SU-DHL-6 (cell line): ENCODE results near the gene ATL3.

Experiments
- H2AFZ ChIP-seq: fragments of 200-600 bp; sonication (generic); 2 replicates; pipeline ENCODE4 v1.6.1; 2014; ENCODE audit warnings: low read depth, mild to moderate bottlenecking, moderate library complexity, mixed read lengths, antibody characterized with exemption, low read length; ENCODE audit not compliant: severe bottlenecking
- H3F3A ChIP-seq: fragments of 200-600 bp; shearing (Covaris generic); 2 replicates; pipeline ENCODE4 v1.6.0; 2016; ENCODE audit warnings: antibody characterized with exemption, mild to moderate bottlenecking; ENCODE audit not compliant: insufficient read depth
- H3K27ac ChIP-seq: fragments of 200-600 bp; sonication (generic); 2 replicates; pipeline ENCODE4 v1.5.1; 2016; ENCODE audit warnings: low read depth, mild to moderate bottlenecking, low read length, moderate library complexity, mixed read lengths
- H3K27me3 ChIP-seq: fragments of 200-600 bp; sonication (generic), shearing (Covaris generic); 2 replicates; pipeline ENCODE4 v1.6.0; 2014; ENCODE audit warnings: mild to moderate bottlenecking, low read length
- H3K36me3 ChIP-seq: fragments of 200-600 bp; sonication (generic); 2 replicates; pipeline ENCODE4 v1.6.1; 2014; ENCODE audit warnings: mild to moderate bottlenecking, low read length, mixed read lengths
- H3K4me2 ChIP-seq: fragments of 300-600, 200-600 bp; shearing (Covaris generic), sonication (generic); 2 replicates; pipeline ENCODE4 v1.6.0; 2014; ENCODE audit warnings: low read length, low read depth, mild to moderate bottlenecking; ENCODE audit not compliant: poor library complexity, severe bottlenecking
- H3K4me3 ChIP-seq: fragments of 200-600 bp; sonication (generic); 2 replicates; pipeline ENCODE4 v1.5.1; 2014; ENCODE audit warnings: antibody characterized with exemption, low read length, mild to moderate bottlenecking, mixed read lengths; ENCODE audit not compliant: insufficient read depth, poor library complexity, severe bottlenecking
- H3K79me2 ChIP-seq: fragments of 200-600 bp; sonication (generic); 2 replicates; pipeline ENCODE4 v1.6.1; 2014; ENCODE audit warnings: mild to moderate bottlenecking, low read length, moderate library complexity; ENCODE audit not compliant: insufficient read depth
- H3K9ac ChIP-seq: fragments of 200-600 bp; sonication (generic); 2 replicates; pipeline ENCODE4 v1.7.0; 2014; ENCODE audit warnings: mild to moderate bottlenecking, low read length
- H3K9me2 ChIP-seq: fragments of 200-600 bp; sonication (generic); replicated peaks from 2 replicates; pipeline ENCODE4 v1.6.1; 2014; ENCODE audit warnings: low read length; ENCODE audit not compliant: insufficient read depth
- H3K9me3 ChIP-seq: fragments of 200-600 bp; sonication (generic); 2 replicates; pipeline ENCODE4 v1.6.1; 2014; ENCODE audit warnings: low read length, mixed read lengths; ENCODE audit not compliant: insufficient read depth
- H4K20me1 ChIP-seq: fragments of 200-600 bp; sonication (generic); 2 replicates; pipeline ENCODE4 v1.6.1; 2014; ENCODE audit warnings: low read depth, mild to moderate bottlenecking, antibody characterized with exemption, low read length, moderate library complexity, mixed read lengths
- CTCF ChIP-seq: fragments of 200-600 bp; sonication (generic); IDR thresholded peaks from one replicate; pipeline ENCODE4 v1.5.1; 2017; ENCODE audit warnings: antibody characterized with exemption, mild to moderate bottlenecking, low read length, moderate library complexity; ENCODE audit not compliant: insufficient read depth, poor library complexity, severe bottlenecking
- EZH2phosphoT487 ChIP-seq: fragments of 200-600 bp; sonication (generic), shearing (Covaris generic); conservative IDR thresholded peaks from 2 replicates; pipeline ENCODE4 v1.6.1; 2018; ENCODE audit warnings: mild to moderate bottlenecking, antibody characterized with exemption, low read length, moderate library complexity, mixed read lengths

Gene ATL3

GRCh38 chr11:63682066-63683021 lies 11.2 kb upstream of the ATL3 start:
- peak overlapping the region; percentile 92 for H2AFZ ChIP-seq
- H3K27me3 ChIP-seq: no peaks in the 10 kb centered on the region
- peak overlapping the region; percentile 80 for H3K27ac ChIP-seq

GRCh38 chr11:63681321-63682065 lies 10.3 kb upstream of the ATL3 start, which contains the start of gene RTN3:
Gene RTN3 (plus strand): TSS chr11:63681500. CDS start chr11:63681637, 137 bp downstream.
- Histone ChIP-seq H3K9me3 (no peaks in the 10 kb centered on the region), H3K79me2 (peaks cover 49% of the 10 kb centered on the region), H3K4me3 (peak within 1 kb of the TSS; percentile 80), H3K27ac (peak within 1 kb of the TSS; percentile 80), H3K27me3 (no peaks in the 10 kb centered on the region), H2AFZ (peak within 1 kb of the TSS; percentile 98), H3K36me3 (no peaks in the 10 kb centered on the region), H3K9ac (peak within 1 kb of the TSS; percentile 90), H3F3A (no peaks in the 10 kb centered on the region), H4K20me1 (no peaks in the 10 kb centered on the region; the same call in 1 of the 2 replicates), H3K9me2 (no peaks in the 10 kb centered on the region), H3K4me2 (peak within 1 kb of the TSS; percentile 88)
- TF ChIP-seq EZH2phosphoT487 (no peak), CTCF (no peak)

More at GRCh38 chr11:63682066-63683021, 11.2 kb upstream of the ATL3 start:
- Histone ChIP-seq H3K4me2 (peak overlapping the region; percentile 75), H4K20me1 (no peaks in the 10 kb centered on the region; the same call in 1 of the 2 replicates), H3K79me2 (peaks cover 58% of the 10 kb centered on the region), H3K9me3 (no peaks in the 10 kb centered on the region), H3K9ac (peak overlapping the region; percentile 90), H3F3A (no peaks in the 10 kb centered on the region), H3K9me2 (no peaks in the 10 kb centered on the region), H3K36me3 (no peaks in the 10 kb centered on the region), H3K4me3 (peak overlapping the region; percentile 80)
- TF ChIP-seq EZH2phosphoT487: no peak
- TF ChIP-seq CTCF: no peak

DNA sequence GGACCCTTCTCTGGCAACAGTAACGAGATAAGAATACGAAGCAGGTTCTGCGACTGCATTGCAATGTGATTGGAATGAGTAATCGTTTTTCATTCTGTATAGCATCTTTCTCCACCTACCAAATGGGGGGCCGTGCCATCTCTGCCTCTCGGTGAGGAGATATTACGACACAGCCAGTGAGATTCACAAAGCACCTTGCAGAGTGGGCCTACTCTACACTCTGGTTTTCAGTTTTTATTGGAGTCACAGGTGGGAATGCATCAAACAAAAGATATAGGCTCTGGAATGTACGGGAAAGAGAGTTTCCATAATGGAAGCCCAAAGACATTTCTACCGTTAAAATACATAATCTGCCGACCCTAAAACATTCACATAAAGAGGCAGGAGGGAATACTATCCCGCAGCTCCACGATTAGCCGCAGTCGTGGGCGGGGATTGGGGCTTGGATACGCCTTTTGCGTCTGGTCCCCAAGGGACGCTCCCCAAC lies 9.7 kb upstream of the ATL3 start:
- H3K79me2 ChIP-seq: peaks cover 43% of the 10 kb centered on the region
- H3K9me2 ChIP-seq: no peaks in the 10 kb centered on the region
- peak overlapping the region; percentile 90 for H3K9ac ChIP-seq
- H3K9me3 ChIP-seq: no peaks in the 10 kb centered on the region
- TF ChIP-seq EZH2phosphoT487 (no peak), CTCF (no peak)
- H3K4me3 ChIP-seq: peak overlapping the region; percentile 50
- H4K20me1 ChIP-seq: no peaks in the 10 kb centered on the region; the same call in 1 of the 2 replicates
- no peaks in the 10 kb centered on the region for H3K36me3 ChIP-seq
- peak overlapping the region; percentile 88 for H3K4me2 ChIP-seq
- peak overlapping the region; percentile 98 for H2AFZ ChIP-seq
- peak overlapping the region; percentile 14; the same call in 1 of the 2 replicates for H3K27ac ChIP-seq
- no peaks in the 10 kb centered on the region for H3F3A ChIP-seq
- H3K27me3 ChIP-seq: no peaks in the 10 kb centered on the region
